Inflammatory macrophage treated with lipopolysaccharide for 4 hours (primary cell): ENCODE measurements around the gene SSPN.
A peak's percentile ranks its signal among the peaks of the same experiment; 100 is the strongest.

Experiments
- DNase-seq: peaks from one replicate; pipeline ENCODE4 v3.0.0-alpha.2; 2020

SSPN gene, protein sequence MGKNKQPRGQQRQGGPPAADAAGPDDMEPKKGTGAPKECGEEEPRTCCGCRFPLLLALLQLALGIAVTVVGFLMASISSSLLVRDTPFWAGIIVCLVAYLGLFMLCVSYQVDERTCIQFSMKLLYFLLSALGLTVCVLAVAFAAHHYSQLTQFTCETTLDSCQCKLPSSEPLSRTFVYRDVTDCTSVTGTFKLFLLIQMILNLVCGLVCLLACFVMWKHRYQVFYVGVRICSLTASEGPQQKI

DNA sequence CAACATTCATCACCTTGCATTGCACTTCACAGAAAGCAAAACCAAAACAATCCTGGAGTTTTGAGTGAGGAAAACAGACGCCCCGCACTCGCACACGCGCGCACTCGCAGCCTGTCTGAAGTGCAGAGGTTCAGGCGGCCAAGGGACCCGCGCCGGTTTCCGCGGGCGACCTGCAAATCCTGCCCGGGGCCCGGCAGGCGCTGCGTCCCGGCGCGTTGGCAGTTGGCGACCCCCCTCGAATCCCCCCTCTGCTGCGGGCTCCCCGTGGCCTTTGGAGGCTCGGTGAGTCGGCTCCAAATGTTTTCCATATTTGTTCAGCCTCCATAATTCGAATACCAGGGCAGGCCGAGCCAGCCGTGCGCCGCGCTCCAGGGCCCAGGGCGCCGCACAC lies at the start of gene SSPN:
Gene SSPN, plus strand, starts transcription at position 324 of the 391 bp plus-strand sequence. CDS start 100 bp downstream, outside the sequence.
- peak; percentile 65 for DNase-seq

DNA sequence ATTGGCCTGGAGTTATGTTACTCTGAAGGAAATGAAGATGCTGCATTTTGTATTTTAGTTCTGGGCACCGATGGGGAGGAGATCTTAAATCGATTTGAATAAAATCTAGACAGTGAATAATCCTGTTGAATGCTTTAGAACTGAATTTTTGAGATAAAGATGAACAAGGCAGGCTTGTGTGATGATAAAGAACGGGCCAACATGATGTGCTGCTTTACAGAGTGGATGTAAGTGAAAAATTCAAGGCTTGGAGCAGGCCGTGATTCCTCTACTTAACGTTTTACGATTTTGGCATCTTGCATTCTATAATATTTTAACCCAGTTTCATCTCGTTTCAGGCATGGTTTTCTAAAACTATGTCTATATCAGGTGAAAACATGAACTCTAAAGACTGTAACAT lies 47.1 kb upstream of the SSPN start:
- no peak for DNase-seq

DNA sequence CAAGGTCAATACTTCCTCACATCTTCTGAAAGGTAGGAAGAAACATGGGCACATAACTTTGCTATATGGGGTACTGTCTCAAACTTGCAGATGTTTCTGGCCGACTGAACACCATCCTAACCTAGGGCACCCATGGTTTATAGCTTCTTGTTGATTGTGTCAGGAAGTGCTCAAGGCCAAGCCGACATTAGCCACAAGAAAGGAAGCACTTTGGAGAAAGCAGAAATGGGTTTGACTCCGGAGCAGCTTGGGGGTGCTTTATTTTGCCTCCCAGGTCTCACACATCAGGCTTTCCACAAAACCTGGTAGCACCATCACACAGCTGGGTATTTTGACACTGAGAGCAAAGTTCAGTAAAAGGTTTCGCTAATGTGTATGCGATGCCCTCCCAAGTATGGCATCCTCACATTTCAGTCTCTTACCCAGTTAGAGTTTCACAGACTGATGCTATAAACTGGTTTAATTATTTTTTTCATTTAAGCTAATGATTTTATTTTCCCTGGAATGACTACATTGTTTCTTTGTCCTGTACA lies 45.3 kb upstream of the SSPN start:
- DNase-seq, result no peak

DNA sequence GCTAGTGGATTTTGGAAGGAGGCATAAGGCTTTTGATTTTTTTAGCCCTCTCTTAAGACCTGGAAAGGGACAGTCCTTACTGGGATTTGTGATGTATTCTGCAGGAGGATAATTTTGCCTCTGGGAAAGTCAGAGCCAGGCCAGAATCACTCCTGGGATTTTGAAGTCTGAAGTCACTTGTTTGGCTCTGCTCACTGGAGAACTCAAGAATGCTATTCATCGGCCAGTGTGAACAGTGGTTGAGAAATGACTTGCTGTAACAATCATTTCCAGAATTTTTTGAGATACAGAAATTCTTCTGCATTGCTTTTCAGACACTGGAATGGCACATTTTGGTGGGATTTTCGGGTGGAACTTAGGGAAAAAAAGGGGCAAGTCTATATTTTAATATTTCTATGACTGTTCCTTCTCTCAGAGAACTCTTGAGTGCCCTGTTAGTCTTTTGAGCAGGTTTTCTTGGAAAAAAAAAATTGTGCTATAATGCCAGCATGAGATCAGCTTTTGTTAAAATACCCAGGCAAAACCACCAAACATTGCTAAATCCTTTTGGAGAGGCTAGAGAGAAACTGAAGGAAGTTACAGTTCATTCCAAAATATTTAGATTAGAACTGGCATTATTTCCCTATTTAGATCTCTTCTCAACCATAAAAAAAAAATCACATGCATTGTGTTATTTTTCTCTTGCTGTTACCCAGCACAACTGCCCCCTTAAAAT lies 44.5 kb upstream of the SSPN start:
- peak; percentile 47 for DNase-seq

DNA sequence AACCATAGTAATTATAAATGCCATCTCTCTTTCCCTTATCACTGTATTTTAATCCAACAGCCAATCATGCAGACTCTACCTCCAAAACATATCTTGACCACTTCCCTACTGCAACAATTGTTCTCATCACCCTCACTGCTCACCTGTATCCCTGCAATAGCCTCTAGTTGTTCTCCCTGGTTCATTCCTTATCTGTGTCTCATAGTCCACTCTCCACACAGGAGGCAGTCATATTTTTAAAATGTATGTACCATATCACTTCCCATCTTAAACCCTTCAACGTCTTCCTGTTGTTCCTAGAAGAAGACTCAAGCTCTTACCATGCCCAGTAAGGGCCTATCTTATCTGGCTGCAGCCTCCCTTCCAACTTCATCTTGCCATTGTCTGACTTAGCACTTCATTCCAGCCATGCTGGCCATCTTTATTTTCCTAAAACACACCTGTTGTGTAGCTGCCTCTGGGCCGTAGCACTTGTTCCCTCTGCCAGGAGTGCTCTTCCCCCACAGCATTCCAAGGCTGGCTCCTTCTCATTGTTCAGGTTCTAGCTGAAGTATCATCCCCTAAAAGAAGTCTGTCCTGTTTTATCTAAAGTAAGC lies 42.8 kb upstream of the SSPN start:
- DNase-seq, result no peak

DNA sequence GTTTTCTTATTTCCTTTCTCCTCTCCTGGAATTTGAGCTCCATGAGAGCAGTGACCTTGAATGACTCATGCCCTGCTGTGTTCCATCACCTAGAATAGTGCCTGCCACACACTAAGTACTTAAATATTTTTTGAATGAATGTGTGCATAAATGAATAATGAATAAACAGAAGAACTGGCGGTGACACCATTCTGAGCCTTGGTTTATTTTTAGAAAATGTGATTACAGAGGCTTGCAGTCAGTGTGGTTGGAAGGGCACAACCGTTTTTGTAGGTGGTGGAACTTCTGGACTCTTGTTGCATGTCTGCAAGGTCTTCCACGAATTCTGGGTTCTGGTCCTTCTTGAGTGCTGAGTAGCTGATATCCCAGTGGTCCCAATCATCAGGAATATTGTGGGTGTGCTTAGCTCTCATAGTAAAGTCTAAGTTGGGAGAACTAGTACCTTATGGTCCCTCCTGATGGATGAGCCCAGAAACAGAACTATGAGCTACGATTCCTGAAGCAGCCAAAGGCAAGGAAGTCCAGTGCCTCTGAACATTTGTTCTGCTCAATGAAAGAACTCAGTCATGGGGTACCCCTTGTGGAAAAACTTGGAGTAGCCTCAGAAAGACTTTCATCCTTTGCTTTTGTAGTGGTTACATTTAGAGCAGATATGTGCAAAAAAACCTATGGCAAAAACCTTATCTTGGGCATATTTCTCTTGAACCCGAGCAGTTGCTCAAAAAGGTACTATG lies 41.8 kb upstream of the SSPN start:
- DNase-seq, result no peak

DNA sequence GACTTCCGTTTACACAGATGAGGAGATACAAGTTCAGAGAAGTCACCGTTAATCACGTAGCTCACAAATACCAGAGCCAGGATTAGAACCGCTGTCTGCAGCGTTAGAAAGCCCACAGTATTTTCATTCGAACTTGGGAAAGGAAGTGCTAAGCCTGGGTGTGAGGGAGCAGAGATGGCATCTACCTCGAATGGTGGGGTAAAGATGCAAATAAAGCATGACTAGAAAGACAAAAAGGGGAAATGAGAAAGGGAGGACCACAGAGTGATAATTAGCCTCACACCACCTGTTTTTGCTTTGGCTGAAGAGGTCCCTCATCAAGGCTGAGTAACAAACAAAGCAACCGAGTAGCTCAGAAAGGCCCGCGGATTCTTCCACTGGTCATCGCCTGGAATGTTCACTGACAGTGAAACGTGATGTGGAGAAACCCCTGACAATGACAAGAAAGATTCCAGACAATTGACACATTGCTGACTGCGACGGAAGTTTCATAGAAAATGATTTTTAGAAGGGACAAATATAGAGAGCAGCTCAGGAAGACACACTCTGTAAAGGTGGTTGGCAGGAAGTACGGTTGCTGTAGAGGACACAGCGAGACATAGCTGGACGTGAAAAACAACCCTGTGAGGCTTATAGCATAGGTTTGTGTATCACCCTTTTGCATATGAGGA lies 39.0 kb upstream of the SSPN start:
- no peak for DNase-seq

- no peak for DNase-seq
These were observed 38.4 kb upstream of the SSPN start for GRCh38 chr12:26157001-26157400.

DNA sequence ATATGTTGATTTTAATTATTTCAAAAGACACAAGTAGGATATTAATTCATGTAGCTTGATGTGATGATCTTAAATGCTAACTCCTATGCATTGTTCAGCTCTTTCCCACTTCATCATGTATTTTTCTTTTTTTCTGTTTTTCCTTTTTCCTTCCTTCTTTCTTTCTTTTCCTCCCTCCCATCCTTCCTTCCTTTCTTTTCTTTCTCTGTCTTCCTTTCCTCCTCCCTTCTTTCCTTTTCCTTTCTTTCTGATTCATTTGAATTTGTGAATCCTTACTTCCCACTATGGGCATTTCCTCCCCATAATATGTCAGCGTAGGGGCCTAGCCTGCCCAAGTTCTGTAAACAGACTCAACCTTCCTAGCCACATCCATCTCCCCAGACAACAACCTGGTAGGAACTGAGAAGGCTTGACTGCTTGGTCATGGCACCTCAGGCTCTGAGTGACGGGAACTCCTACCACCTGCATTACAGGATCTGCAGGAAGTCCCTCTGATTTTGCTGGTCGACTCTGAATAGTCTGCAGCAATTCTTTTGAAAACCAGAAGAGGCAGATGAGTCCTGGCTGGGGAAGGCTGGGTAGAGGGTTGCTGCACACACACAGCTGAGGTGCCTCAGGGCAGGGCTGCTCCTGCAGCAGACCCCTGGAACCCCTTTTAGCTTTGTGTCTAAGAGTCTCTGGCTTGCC lies 37.2 kb upstream of the SSPN start:
- DNase-seq, result no peak

GRCh38 chr12:26162174-26162573 lies 33.2 kb upstream of the SSPN start:
- DNase-seq, result no peak

DNA sequence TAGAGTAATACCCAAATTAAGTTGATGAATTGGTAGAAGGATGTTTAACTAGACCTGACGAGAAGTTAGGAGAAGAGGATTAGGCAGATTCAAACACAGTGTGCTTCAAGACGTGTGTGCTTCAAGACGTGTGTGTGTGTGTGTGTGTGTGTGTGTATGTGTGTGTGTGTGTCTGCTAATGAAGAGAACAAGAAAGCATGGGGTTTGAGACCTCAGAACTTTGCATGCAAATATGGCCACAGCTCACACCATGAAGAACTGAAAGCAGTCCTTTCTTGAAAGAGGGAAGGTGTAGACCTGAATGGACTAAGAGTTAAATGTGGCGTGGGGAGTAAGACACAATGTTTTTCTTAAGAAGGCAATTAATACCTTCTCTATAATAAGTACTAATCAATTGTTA lies 32.5 kb upstream of the SSPN start:
- no peak for DNase-seq

- DNase-seq, result no peak
These were observed 31.3 kb upstream of the SSPN start for GRCh38 chr12:26164118-26164517.

DNA sequence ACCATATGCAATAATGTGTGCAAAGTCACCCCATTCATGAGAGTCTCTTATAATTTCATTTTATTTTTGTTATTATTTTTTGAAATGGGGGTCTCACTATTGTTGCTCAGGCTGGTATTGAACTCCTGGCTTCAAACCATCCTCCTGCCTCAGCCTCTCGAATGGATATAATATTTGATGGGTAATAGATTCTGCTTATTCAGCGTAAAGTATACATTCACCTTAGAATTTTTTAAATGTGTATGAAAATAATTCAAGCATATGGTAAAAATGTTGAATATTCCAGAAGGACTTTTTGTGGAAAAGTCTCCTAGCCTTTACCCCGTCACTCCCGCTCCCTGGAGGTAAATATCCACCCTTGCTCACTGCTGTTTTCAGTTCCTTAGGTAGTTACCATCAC lies 23.4 kb upstream of the SSPN start:
- no peak for DNase-seq

DNA sequence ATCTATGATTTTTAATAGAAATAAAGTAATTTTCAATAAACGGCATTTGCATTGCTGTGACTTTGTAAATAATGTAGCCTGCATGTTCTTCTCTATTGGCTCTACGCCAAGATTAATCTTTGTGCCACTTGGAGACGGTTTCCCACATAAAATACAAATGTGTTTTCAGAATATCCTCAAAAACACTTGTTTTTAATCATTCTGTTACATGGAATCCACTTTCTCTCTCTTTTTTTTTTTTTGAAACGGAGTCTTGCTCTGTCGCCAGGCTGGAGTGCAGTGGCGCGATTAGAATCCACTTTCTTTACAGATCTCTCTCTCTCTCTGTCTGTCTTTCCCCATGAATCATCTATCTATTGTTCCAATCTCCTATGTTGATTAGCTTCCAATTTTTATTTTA lies 22.8 kb upstream of the SSPN start:
- no peak for DNase-seq

DNA sequence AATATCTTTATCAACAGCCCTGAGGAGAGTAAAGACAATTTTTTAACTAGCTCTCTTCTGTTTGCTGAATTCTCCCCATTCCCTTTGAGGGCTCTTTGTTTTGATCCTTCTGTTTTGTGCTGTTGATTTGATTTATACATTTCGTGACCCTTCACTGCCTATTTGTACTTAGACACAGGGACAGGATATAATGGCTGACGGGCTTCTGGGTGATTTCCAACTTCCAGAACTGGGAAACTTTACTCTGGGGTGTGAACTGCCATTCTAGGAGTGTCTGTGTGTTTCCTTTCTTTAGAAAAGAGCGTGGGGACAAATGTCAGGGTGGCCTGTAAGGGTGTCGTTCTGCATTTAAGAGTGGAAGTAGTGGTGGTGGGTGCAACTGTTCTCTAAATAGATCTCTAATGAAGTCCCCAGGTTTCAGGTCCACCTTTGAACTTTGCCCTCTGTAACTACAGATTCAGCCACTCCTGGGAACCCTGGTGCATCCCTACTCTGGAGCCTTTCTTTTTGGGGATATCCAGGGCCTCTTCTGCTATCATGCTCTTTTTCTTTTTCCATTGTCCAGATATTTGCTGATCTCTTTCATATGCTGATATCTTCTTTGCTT lies 22.3 kb upstream of the SSPN start:
- DNase-seq, result no peak

GRCh38 chr12:26176725-26177124 lies 18.6 kb upstream of the SSPN start:
- DNase-seq, result no peak

DNA sequence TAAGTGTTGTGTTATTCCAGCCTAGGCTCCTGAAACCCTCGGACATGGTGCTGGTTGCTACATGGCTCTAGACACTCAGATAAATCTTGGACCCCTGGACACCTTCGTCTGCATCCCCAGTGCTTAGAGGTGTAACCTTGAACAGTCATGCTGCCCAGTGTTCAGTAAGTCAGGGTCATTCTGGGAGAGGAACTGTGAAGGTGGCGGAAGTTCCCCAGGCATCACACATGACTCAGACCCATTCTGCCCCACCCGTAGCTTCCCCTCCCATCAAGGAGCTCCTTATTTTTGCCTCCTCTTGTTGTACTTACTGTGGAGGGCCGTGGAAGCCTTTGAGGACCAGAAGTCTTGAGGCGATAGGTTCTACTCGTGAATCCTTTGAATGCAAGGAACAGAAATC lies 18.1 kb upstream of the SSPN start:
- DNase-seq, result no peak

DNA sequence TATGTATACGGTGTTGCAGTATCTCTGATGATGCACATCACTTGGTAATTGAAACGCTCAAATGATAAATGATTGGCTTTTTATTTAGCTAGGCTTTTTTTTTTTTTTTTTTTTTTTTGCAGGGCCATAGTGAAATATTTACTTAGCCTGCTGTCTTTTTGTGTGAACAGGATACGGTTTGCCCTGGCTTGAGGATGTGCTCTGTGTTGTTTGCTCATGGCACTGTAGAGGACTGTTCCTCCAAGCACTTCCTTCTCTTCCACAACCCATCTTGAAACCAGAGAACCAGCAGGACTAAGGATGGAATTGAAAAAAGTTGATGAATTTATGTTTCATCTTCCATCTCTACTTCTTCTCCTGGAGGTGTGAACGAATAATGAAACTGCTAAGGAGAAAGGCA lies 15.5 kb upstream of the SSPN start:
- no peak for DNase-seq

DNA sequence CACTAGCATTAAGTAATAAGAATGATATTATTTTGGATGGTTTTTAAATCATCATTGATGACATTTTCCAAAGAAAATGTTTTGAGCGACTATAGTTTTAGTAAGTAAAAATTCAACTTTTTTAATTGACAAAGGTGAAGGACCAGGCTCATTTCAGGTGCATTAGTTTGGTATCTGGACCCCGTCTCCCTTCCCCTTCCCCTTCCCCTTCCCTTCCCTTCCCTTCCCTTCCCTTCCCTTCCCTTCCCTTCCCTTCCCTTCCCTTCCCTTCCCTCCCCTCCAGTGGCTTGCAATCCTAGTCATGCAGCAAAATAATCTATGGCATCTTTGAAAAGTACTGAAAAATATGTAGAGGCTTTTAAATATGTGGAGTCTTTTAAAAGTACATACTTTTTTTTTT lies 13.0 kb upstream of the SSPN start:
- no peak for DNase-seq

- DNase-seq, result no peak
These were observed 9.6 kb upstream of the SSPN start for GRCh38 chr12:26185532-26186320.
